Measurements from ENCODE around the gene CYP11A1. TPM values are rescaled to one million over a fixed set of nuclear protein-coding genes. Genes with fewer than 3 reads are reported as not detected.

CYP11A1 gene
- total and polyA plus RNA-seq, 4 donors, result 0.15 to 0.97 (median 0.69) TPM

DNA sequence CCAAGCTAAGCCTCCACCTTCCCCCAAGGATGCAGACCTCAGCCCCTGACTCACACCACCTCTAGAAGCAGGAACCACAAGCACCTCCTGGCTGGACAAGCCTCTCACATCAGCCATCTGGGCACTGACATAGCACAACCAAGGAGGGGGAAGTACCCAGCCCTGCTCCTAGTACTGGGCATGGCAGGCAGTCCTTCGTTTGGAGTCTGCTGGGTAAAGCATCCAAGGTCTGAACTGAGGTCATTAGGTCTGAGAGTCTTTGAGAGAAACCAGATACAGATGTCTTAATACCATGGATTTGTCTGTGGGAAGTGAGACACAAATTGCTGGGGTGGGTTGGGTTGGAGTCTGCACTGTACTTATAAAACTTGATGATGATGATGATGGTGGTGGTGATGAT is 69.6 kb downstream of the CYP11A1 start:
- peaks cover 0 to 38% (median 9%) of the 10 kb centered on the region in 3 donors for H3K27me3 ChIP-seq (ENCODE audit: control insufficient read depth in 3 of 3, insufficient read depth in 3 of 3, low read length in 2 of 3)

DNA sequence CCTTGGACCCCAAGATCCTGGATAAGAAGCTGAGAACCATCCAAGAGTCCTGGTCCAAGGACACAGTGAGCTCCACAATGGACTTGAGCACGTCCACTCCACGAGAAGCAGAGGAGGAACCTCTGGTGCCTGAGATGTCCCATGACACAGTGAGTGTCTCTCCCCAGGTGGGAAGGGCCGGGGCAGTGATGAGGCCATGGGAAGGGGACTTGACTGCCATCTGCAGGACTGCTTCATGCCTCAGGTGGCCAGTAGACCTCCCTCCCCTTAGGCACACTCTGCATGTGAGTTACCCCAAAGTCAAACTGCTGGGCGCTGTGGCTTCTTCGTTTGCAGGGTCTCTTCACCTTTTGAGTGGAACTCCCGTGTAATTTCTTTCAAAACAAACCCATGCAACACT is 71.6 kb downstream of the CYP11A1 start:
- Histone ChIP-seq H3K36me3 (ENCODE audit: control insufficient read depth in 4 of 4, insufficient read depth in 4 of 4, low read length in 4 of 4) (no peaks in the 10 kb centered on the region), H3K27ac (ENCODE audit: low read depth in 1 of 2, low read length in 1 of 2) (no peak overlapping the region), H3K27me3 (ENCODE audit: control insufficient read depth in 3 of 3, insufficient read depth in 3 of 3, low read length in 2 of 3) (peaks cover 0 to 21% (median 8%) of the 10 kb centered on the region in 3 donors), H3K9ac (ENCODE audit: insufficient read depth in 1 of 2, low read length in 2 of 2) (no peak overlapping the region), H3K4me1 (ENCODE audit: control insufficient read depth in 5 of 5, insufficient read depth in 5 of 5, low read length in 5 of 5) (no peaks in the 10 kb centered on the region), H3K4me3 (no peak overlapping the region), H3K9me3 (ENCODE audit: control insufficient read depth in 4 of 4, insufficient read depth in 3 of 4, low read length in 3 of 4) (peaks cover 0 to 3% (median 0%) of the 10 kb centered on the region in 4 donors)
- WGBS, 2 donors, result 59 to 60% methylated on average over 6 of the region's 6 CpGs
- TF ChIP-seq, protein P1, sequence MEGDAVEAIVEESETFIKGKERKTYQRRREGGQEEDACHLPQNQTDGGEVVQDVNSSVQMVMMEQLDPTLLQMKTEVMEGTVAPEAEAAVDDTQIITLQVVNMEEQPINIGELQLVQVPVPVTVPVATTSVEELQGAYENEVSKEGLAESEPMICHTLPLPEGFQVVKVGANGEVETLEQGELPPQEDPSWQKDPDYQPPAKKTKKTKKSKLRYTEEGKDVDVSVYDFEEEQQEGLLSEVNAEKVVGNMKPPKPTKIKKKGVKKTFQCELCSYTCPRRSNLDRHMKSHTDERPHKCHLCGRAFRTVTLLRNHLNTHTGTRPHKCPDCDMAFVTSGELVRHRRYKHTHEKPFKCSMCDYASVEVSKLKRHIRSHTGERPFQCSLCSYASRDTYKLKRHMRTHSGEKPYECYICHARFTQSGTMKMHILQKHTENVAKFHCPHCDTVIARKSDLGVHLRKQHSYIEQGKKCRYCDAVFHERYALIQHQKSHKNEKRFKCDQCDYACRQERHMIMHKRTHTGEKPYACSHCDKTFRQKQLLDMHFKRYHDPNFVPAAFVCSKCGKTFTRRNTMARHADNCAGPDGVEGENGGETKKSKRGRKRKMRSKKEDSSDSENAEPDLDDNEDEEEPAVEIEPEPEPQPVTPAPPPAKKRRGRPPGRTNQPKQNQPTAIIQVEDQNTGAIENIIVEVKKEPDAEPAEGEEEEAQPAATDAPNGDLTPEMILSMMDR (IDR thresholded peaks at IDR 0.05; ENCODE audit: control extremely low read depth, extremely low read depth), result no peak
- DNase-seq (no peak), ATAC-seq (ENCODE audit: insufficient read depth, low FRiP score) (no peak)

More for the DNA sequence above, 69.6 kb downstream of the CYP11A1 start:
- Histone ChIP-seq H3K9me3 (ENCODE audit: control insufficient read depth in 4 of 4, insufficient read depth in 3 of 4, low read length in 3 of 4) (peaks cover 0 to 6% (median 0%) of the 10 kb centered on the region in 4 donors), H3K4me1 (ENCODE audit: control insufficient read depth in 5 of 5, insufficient read depth in 5 of 5, low read length in 5 of 5) (peaks cover 0 to 1% (median 0%) of the 10 kb centered on the region in 5 donors), H3K27ac (ENCODE audit: low read depth in 1 of 2, low read length in 1 of 2) (no peak overlapping the region), H3K4me3 (no peak overlapping the region), H3K9ac (ENCODE audit: insufficient read depth in 1 of 2, low read length in 2 of 2) (no peak overlapping the region), H3K36me3 (ENCODE audit: control insufficient read depth in 4 of 4, insufficient read depth in 4 of 4, low read length in 4 of 4) (no peaks in the 10 kb centered on the region)
- WGBS, 2 donors, result 25 to 31% methylated on average over 1 of the region's 1 CpG
- DNase-seq (no peak), ATAC-seq (ENCODE audit: insufficient read depth, low FRiP score) (no peak)
- TF ChIP-seq, protein P1 (IDR thresholded peaks at IDR 0.05; ENCODE audit: control extremely low read depth, extremely low read depth), result no peak

DNA sequence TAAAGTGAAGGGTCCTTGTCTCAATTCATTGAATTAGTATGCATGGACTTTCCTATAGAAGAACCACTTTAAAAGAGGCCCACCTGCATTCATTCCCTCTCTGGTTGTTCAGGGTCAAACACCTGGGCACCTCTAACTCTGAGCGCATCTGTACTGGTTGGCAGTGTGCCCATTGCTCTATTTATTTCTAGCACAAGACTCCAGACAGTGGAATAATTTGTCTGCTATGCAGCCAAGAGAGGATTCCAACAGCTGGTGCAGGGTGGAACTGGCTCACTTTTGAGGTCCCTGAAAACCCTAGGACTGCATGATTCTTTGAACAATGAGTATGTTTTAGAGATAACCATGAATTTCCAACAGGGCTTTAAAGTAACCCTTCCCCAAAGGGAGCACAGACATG is 73.4 kb downstream of the CYP11A1 start:
- TF ChIP-seq, protein P1 (IDR thresholded peaks at IDR 0.05; ENCODE audit: control extremely low read depth, extremely low read depth), result no peak
- Histone ChIP-seq H3K4me1 (ENCODE audit: control insufficient read depth in 5 of 5, insufficient read depth in 5 of 5, low read length in 5 of 5) (no peaks in the 10 kb centered on the region), H3K9me3 (ENCODE audit: control insufficient read depth in 4 of 4, insufficient read depth in 3 of 4, low read length in 3 of 4) (peaks cover 0 to 2% (median 0%) of the 10 kb centered on the region in 4 donors), H3K27ac (ENCODE audit: low read depth in 1 of 2, low read length in 1 of 2) (no peak overlapping the region), H3K9ac (ENCODE audit: insufficient read depth in 1 of 2, low read length in 2 of 2) (no peak overlapping the region), H3K36me3 (ENCODE audit: control insufficient read depth in 4 of 4, insufficient read depth in 4 of 4, low read length in 4 of 4) (no peaks in the 10 kb centered on the region), H3K4me3 (no peak overlapping the region), H3K27me3 (ENCODE audit: control insufficient read depth in 3 of 3, insufficient read depth in 3 of 3, low read length in 2 of 3) (peaks cover 0 to 6% (median 4%) of the 10 kb centered on the region in 3 donors)
- DNase-seq, result no peak
- ATAC-seq (ENCODE audit: insufficient read depth, low FRiP score), result no peak
- WGBS, 2 donors, result 68 to 76% methylated on average over 1 of the region's 1 CpG
